ENCODE results near the gene RTKN. TPM values are rescaled to one million over a fixed set of nuclear protein-coding genes. Genes with fewer than 3 reads are reported as not detected.

Gene RTKN
- polyA plus RNA-seq, 3 donors = 0.07 TPM; not detected in 2

DNA sequence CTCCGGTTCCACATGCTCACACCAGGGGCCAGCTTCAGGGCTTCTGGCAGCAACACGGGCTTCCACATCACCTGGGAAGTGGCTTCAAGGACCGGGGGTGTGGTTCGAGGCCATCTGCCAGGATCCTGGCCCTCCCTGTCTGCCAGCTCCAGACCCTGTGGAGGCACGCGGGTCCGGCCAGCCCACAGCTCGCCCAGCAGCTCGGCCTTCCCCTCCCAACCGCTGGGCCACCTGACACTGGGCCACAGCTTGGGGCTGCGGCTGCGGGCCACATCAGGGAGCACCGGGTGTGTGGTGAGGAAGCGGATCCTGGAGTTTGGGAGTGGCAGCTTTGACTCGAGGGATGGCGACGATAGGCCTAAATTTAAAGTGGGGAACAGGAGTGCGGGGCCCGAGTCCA lies 27.3 kb downstream of the RTKN start:
- Mint-ChIP-seq H3K4me1 (peaks cover 34% of the 10 kb centered on the region), H3K27me3 (ENCODE audit: low read depth in 3 of 3) (peaks cover 14 to 25% (median 21%) of the 10 kb centered on the region in 3 donors), H3K9me3 (peaks cover 0 to 6% (median 0%) of the 10 kb centered on the region in 7 donors), H3K36me3 (no peaks in the 10 kb centered on the region), H3K27ac (no peak overlapping the region), H3K4me3 (peak overlapping the region; percentile 85 to 92)
- H3K27ac ChIP-seq (ENCODE audit: low read depth in 1 of 2, low read length in 2 of 2) = no peak overlapping the region
- intact Hi-C loops (cut with micrococcal nuclease) = no loop called here
- no peaks in the 10 kb centered on the region for H3K36me3 ChIP-seq (replicated peaks in 1 of 2; ENCODE audit: control insufficient read depth in 1 of 2, insufficient read depth in 2 of 2, low read length in 2 of 2)
- peaks cover 32 to 37% of the 10 kb centered on the region in 2 donors for H3K4me1 ChIP-seq (ENCODE audit: control insufficient read depth in 1 of 2, insufficient read depth in 2 of 2, low read length in 2 of 2)
- no peak overlapping the region for H3K9ac ChIP-seq (ENCODE audit: insufficient read depth, low read length, poor library complexity, severe bottlenecking)
- TF ChIP-seq, protein P1, sequence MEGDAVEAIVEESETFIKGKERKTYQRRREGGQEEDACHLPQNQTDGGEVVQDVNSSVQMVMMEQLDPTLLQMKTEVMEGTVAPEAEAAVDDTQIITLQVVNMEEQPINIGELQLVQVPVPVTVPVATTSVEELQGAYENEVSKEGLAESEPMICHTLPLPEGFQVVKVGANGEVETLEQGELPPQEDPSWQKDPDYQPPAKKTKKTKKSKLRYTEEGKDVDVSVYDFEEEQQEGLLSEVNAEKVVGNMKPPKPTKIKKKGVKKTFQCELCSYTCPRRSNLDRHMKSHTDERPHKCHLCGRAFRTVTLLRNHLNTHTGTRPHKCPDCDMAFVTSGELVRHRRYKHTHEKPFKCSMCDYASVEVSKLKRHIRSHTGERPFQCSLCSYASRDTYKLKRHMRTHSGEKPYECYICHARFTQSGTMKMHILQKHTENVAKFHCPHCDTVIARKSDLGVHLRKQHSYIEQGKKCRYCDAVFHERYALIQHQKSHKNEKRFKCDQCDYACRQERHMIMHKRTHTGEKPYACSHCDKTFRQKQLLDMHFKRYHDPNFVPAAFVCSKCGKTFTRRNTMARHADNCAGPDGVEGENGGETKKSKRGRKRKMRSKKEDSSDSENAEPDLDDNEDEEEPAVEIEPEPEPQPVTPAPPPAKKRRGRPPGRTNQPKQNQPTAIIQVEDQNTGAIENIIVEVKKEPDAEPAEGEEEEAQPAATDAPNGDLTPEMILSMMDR (IDR thresholded peaks at IDR 0.05) = no peak
- 80% methylated on average over 19 of the region's 19 CpGs for WGBS (ENCODE audit: insufficient coverage)
- peak overlapping the region in 2 of 3 experiments; percentile 33 to 75 for H3K4me3 ChIP-seq (replicated peaks in 1 of 3; ENCODE audit: low read depth in 2 of 3, low read length in 3 of 3)
- peak overlapping the region; percentile 84 for H2AFZ ChIP-seq (ENCODE audit: insufficient read depth, low read depth, low read length, poor library complexity, severe bottlenecking)
- DNase-seq = no peak
- peaks cover 0 to 19% of the 10 kb centered on the region in 2 donors for H3K27me3 ChIP-seq (ENCODE audit: control insufficient read depth in 2 of 2, insufficient read depth in 2 of 2, low read length in 2 of 2)
- H3K9me3 ChIP-seq (replicated peaks in 1 of 2; ENCODE audit: control insufficient read depth in 1 of 2, insufficient read depth in 1 of 2, low read length in 2 of 2) = no peaks in the 10 kb centered on the region
- peak overlapping the region; percentile 91 for H3K4me2 ChIP-seq (replicated peaks; ENCODE audit: extremely low read depth, low read length, poor library complexity, severe bottlenecking)
- H3K79me2 ChIP-seq (ENCODE audit: insufficient read depth, low read length) = no peaks in the 10 kb centered on the region
- no peaks in the 10 kb centered on the region for H4K20me1 ChIP-seq (ENCODE audit: insufficient read depth, low read length)

DNA sequence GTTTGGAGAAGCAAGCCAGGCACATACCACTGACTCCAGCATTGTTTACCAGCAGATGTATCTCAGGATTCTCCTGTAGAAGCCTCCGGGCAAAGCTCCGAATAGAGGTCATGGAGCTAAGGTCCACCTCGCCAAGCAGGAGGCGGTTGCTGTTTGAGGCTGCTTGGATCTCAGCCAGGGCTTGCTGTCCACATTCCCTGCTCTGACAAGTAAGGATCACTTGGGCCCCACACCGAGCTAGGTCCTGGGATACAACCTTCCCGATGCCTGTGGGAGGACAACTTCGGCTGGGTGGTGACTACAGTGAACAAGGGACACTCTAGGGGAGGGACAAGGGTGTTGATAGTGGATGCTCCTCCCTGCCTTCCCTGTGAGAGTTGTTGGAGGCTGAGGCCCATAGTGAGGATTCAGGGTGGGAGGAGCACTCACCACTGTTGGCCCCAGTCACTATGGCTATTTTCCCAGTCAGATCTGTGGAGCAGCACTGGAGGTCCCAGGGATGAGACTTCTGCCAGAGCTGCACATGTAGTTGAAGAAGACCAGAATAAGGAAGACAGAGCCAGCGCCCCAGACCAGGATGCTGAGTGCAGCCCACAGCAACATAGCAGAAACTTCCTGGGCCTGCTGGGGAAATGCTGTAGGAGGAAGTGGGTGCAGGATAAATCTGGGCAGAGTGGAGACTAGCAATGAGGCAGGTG lies 28.6 kb downstream of the RTKN start:
- Mint-ChIP-seq H3K27me3 (ENCODE audit: low read depth in 3 of 3) (peaks cover 15 to 28% (median 26%) of the 10 kb centered on the region in 3 donors), H3K27ac (peak overlapping the region in 2 of 7 donors; percentile 41 to 74), H3K9me3 (peaks cover 0 to 8% (median 0%) of the 10 kb centered on the region in 7 donors), H3K4me3 (no peak overlapping the region), H3K4me1 (peaks cover 25% of the 10 kb centered on the region), H3K36me3 (no peaks in the 10 kb centered on the region)
- no peak for DNase-seq
- H3K27me3 ChIP-seq (ENCODE audit: control insufficient read depth in 2 of 2, insufficient read depth in 2 of 2, low read length in 2 of 2) = peaks cover 0 to 19% of the 10 kb centered on the region in 2 donors
- H3K27ac ChIP-seq (ENCODE audit: low read depth in 1 of 2, low read length in 2 of 2) = peak overlapping the region in 1 of 2 donors; percentile 3
- H3K4me3 ChIP-seq (replicated peaks in 1 of 3; ENCODE audit: low read depth in 2 of 3, low read length in 3 of 3) = no peak overlapping the region
- 86% methylated on average over 8 of the region's 8 CpGs for WGBS (ENCODE audit: insufficient coverage)
- no peak overlapping the region for H3K4me2 ChIP-seq (replicated peaks; ENCODE audit: extremely low read depth, low read length, poor library complexity, severe bottlenecking)
- TF ChIP-seq, protein P1 (IDR thresholded peaks at IDR 0.05) = no peak
- intact Hi-C loops (cut with micrococcal nuclease) = no loop called here
- no peaks in the 10 kb centered on the region for H3K36me3 ChIP-seq (replicated peaks in 1 of 2; ENCODE audit: control insufficient read depth in 1 of 2, insufficient read depth in 2 of 2, low read length in 2 of 2)
- H3K9ac ChIP-seq (ENCODE audit: insufficient read depth, low read length, poor library complexity, severe bottlenecking) = no peak overlapping the region
- no peaks in the 10 kb centered on the region for H4K20me1 ChIP-seq (ENCODE audit: insufficient read depth, low read length)
- peaks cover 27 to 32% of the 10 kb centered on the region in 2 donors for H3K4me1 ChIP-seq (ENCODE audit: control insufficient read depth in 1 of 2, insufficient read depth in 2 of 2, low read length in 2 of 2)
- peak overlapping the region; percentile 30 for H2AFZ ChIP-seq (ENCODE audit: insufficient read depth, low read depth, low read length, poor library complexity, severe bottlenecking)
- H3K9me3 ChIP-seq (replicated peaks in 1 of 2; ENCODE audit: control insufficient read depth in 1 of 2, insufficient read depth in 1 of 2, low read length in 2 of 2) = no peaks in the 10 kb centered on the region
- H3K79me2 ChIP-seq (ENCODE audit: insufficient read depth, low read length) = no peaks in the 10 kb centered on the region
